Astrocyte (in vitro differentiated cells and primary cell): Measurements from ENCODE around the gene RAB4A. TPM values are rescaled to one million over a fixed set of nuclear protein-coding genes. Genes with fewer than 3 reads are reported as not detected.

Source experiments
- DNase-seq: peaks from one replicate; pipeline ENCODE4 v3.0.0-alpha.2; 2010; ENCODE audit warnings: low read depth
- FAIRE-seq: peaks from 2 replicates; lab custom pipeline; 2011; peaks lifted over from hg19 to GRCh38; lab: Jason Lieb, UNC
- H2AFZ ChIP-seq: 2 replicates; pipeline ENCODE4 v1.6.0; 2012; ENCODE audit warnings: low read depth, low read length, inconsistent platforms
- H3K27ac ChIP-seq: 2 replicates; pipeline ENCODE4 v1.5.1; 2011; ENCODE audit warnings: low read depth, low read length, inconsistent platforms
- H3K27me3 ChIP-seq: 2 replicates; pipeline ENCODE4 v1.6.0; 2011; ENCODE audit warnings: low read length, inconsistent platforms; ENCODE audit not compliant: insufficient read depth
- H3K36me3 ChIP-seq: 2 replicates; pipeline ENCODE4 v1.5.1; 2011; ENCODE audit warnings: low read length, inconsistent platforms; ENCODE audit not compliant: insufficient read depth
- H3K4me1 ChIP-seq: 2 replicates; pipeline ENCODE4 v1.5.1; 2011; ENCODE audit warnings: low read length, inconsistent platforms; ENCODE audit not compliant: insufficient read depth
- H3K4me2 ChIP-seq: 2 replicates; pipeline ENCODE4 v1.6.0; 2012; ENCODE audit warnings: low read length, inconsistent platforms
- H3K4me3 ChIP-seq: 2 replicates; pipeline ENCODE4 v1.5.1; 2011; ENCODE audit warnings: low read depth, mild to moderate bottlenecking, low read length, inconsistent platforms; ENCODE audit not compliant: insufficient read depth
- H3K79me2 ChIP-seq: 2 replicates; pipeline ENCODE4 v1.6.0; 2012; ENCODE audit warnings: mild to moderate bottlenecking, low read length, inconsistent platforms; ENCODE audit not compliant: insufficient read depth
- H3K9ac ChIP-seq: 2 replicates; pipeline ENCODE4 v1.6.0; 2012; ENCODE audit warnings: mild to moderate bottlenecking, low read length, inconsistent platforms
- H3K9me3 ChIP-seq: 2 replicates; pipeline ENCODE4 v1.5.1; 2012; ENCODE audit warnings: low read depth, mild to moderate bottlenecking, low read length, inconsistent platforms; ENCODE audit not compliant: insufficient read depth
- H4K20me1 ChIP-seq: 2 replicates; pipeline ENCODE4 v1.6.0; 2012; ENCODE audit warnings: low read length, inconsistent platforms; ENCODE audit not compliant: insufficient read depth
- H3K27ac Mint-ChIP-seq: one replicate; pipeline ENCODE4 v1.8.0; 2021; ENCODE audit warnings: mild to moderate bottlenecking, mixed read lengths; ENCODE audit not compliant: unreplicated experiment
- H3K27me3 Mint-ChIP-seq: one replicate; pipeline ENCODE4 v1.8.0; 2021; ENCODE audit warnings: low read depth, mixed read lengths; ENCODE audit not compliant: unreplicated experiment
- H3K36me3 Mint-ChIP-seq: one replicate; pipeline ENCODE4 v1.8.0; 2021; ENCODE audit warnings: low read depth, mixed read lengths; ENCODE audit not compliant: unreplicated experiment
- H3K4me1 Mint-ChIP-seq: one replicate; pipeline ENCODE4 v1.8.0; 2021; ENCODE audit warnings: low read depth, mixed read lengths; ENCODE audit not compliant: unreplicated experiment
- H3K4me3 Mint-ChIP-seq: one replicate; pipeline ENCODE4 v1.8.0; 2021; ENCODE audit warnings: mild to moderate bottlenecking, moderate library complexity, mixed read lengths; ENCODE audit not compliant: unreplicated experiment
- H3K9me3 Mint-ChIP-seq: one replicate; pipeline ENCODE4 v1.8.0; 2021; ENCODE audit warnings: mild to moderate bottlenecking, mixed read lengths; ENCODE audit not compliant: unreplicated experiment
- CTCF ChIP-seq: IDR thresholded peaks from 2 replicates; pipeline ENCODE4 v1.5.1; 2011; ENCODE audit warnings: low read depth, mild to moderate bottlenecking, inconsistent platforms, low read length, moderate library complexity; ENCODE audit not compliant: insufficient read depth
- EZH2 ChIP-seq: IDR thresholded peaks from 2 replicates; pipeline ENCODE4 v1.6.1; 2012; ENCODE audit warnings: mild to moderate bottlenecking, low read length, inconsistent platforms; ENCODE audit not compliant: insufficient read depth
- total RNA-seq: library from RNA; stranded (reverse); gene quantifications from 2 replicates; pipeline ENCODE4 v1.2.1, GENCODE V29; 2021

Gene RAB4A
- total RNA-seq, 1 donor from 2014 or later = 58.6 TPM

DNA sequence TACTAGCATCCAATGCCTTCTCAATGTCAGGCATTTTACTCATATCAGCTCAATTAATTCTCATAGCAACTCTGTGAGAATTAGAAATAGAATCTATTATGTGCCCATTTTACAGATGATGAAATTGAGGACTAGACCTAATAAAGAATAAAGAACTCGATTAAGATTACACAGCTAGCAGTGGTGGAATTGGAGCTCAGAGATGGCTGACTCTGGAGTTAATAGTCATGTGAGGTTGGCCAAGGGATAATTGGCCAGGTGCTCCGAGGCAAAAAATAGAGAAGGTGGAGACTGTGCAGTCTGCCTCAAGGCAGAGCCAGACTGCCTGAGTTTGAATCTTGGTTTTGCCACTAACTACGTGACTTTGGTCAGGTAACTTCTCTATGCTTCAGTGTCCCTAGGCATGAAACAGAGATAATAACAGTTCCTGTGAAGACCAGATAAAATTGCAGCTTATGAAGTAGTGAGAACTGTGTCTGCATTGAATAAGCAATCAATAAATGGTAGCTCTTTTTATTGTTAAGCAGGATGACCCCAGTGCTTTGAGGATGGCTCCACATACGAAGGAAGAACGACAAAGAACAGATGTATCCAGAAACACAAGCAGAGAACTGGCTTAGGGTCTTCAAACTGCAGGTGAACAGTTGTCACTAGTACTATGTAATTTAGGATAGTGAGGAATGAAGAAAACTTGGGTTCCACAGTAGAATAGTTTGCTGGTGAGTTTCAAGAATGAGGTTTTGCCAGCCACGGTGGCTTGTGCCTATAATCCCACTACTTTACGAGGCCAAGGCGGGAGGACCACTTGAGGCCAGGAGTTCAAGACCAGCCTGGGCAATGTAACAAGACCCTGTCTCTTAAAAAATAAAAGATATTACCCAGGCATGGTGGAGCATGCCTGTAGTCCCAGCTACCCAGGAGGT, 78.8 kb downstream of the RAB4A start:
- H3K27ac ChIP-seq = no peak overlapping the region
- H3K9ac ChIP-seq = no peak overlapping the region
- FAIRE-seq = no peak
- H3K9me3 Mint-ChIP-seq = peaks cover 6% of the 10 kb centered on the region
- peaks cover 36% of the 10 kb centered on the region for H3K27me3 Mint-ChIP-seq
- H3K36me3 ChIP-seq = no peaks in the 10 kb centered on the region
- no peaks in the 10 kb centered on the region for H4K20me1 ChIP-seq
- no peaks in the 10 kb centered on the region for H3K4me1 ChIP-seq
- H3K4me3 Mint-ChIP-seq = no peak overlapping the region
- no peaks in the 10 kb centered on the region for H3K4me1 Mint-ChIP-seq
- peaks cover 13% of the 10 kb centered on the region for H3K27me3 ChIP-seq
- H2AFZ ChIP-seq = no peak overlapping the region
- TF ChIP-seq CTCF = no peak
- TF ChIP-seq EZH2 = no peak
- no peak overlapping the region for H3K27ac Mint-ChIP-seq
- no peak overlapping the region for H3K4me3 ChIP-seq
- H3K36me3 Mint-ChIP-seq = peaks cover 2% of the 10 kb centered on the region
- no peak overlapping the region for H3K4me2 ChIP-seq
- peaks cover 3% of the 10 kb centered on the region for H3K9me3 ChIP-seq
- DNase-seq = no peak
- no peaks in the 10 kb centered on the region for H3K79me2 ChIP-seq

DNA sequence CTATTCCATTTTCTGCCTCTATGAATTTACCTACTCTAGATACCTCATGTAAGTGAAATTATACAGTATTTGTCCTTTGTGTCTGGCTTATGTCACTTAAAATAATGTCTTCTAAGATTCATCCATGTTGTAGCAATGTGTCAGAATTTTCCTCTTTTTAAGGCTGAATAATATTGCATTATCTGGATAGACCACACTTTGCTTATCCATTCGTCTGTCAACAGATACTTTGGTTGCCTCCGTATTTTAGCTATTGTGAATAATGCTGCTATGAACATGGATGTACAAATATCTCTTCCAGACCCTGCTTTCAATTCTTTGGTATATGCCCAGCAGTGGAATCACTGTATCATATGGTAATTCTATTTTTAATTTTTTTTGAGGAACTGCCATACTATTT, 82.1 kb downstream of the RAB4A start:
- no peak overlapping the region for H3K27ac Mint-ChIP-seq

More for the DNA sequence above, 82.1 kb downstream of the RAB4A start:
- TF ChIP-seq EZH2 (no peak), CTCF (no peak)
- Mint-ChIP-seq H3K27me3 (peaks cover 16% of the 10 kb centered on the region), H3K4me3 (no peak overlapping the region), H3K36me3 (no peaks in the 10 kb centered on the region), H3K9me3 (peaks cover 4% of the 10 kb centered on the region), H3K4me1 (no peaks in the 10 kb centered on the region)
- Histone ChIP-seq H4K20me1 (no peaks in the 10 kb centered on the region), H3K4me1 (no peaks in the 10 kb centered on the region), H3K4me2 (no peak overlapping the region), H3K36me3 (no peaks in the 10 kb centered on the region), H3K27ac (no peak overlapping the region), H3K79me2 (no peaks in the 10 kb centered on the region), H2AFZ (no peak overlapping the region), H3K4me3 (no peak overlapping the region), H3K27me3 (peaks cover 5% of the 10 kb centered on the region), H3K9ac (no peak overlapping the region), H3K9me3 (peaks cover 5% of the 10 kb centered on the region)
- FAIRE-seq (no peak), DNase-seq (no peak)
